ENCODE measurements around the gene DENND5B. TPM values are rescaled to one million over a fixed set of nuclear protein-coding genes. Genes with fewer than 3 reads are reported as not detected.

Gene DENND5B
- total and polyA plus RNA-seq, 10 of the 15 experiments (the other 5 are each of a cell fraction or from before 2014, with no cell fraction given), result 0.39 to 32.5 (median 20.6) TPM

- intact Hi-C loops (cut with micrococcal nuclease; ENCODE audit: unreplicated experiment), result no loop called here
- POLR2A ChIA-PET, result no interaction called here
Observed at GRCh38 chr12:31491241-31491794, 99.6 kb downstream of the DENND5B start.

More at GRCh38 chr12:31491241-31491794, 99.6 kb downstream of the DENND5B start:
- over 99% methylated on average over 5 of the region's 5 CpGs for WGBS (ENCODE audit: insufficient coverage, insufficient replicate concordance, low lambda C conversion rate, missing lambda C conversion rate)
- Histone ChIP-seq H3K79me2 (ENCODE audit: control insufficient read depth, insufficient read depth, low read length) (no peaks in the 10 kb centered on the region; the same call in none of the 2 replicates), H3K27ac (ENCODE audit: control insufficient read depth, insufficient read depth) (no peak overlapping the region), H3K27me3 (replicated peaks in 1 of 2; ENCODE audit: control insufficient read depth in 2 of 2, insufficient read depth in 2 of 2, low read length in 1 of 2) (no peaks in the 10 kb centered on the region), H3K4me3 (no peak overlapping the region), H3K36me3 (ENCODE audit: control insufficient read depth in 2 of 2, insufficient read depth in 2 of 2, low read length in 1 of 2) (peaks cover 0 to 2% of the 10 kb centered on the region in 2 experiments; a peak in 1 of 4 replicates), H3K9me3 (replicated peaks; ENCODE audit: control insufficient read depth, insufficient read depth, low read length) (no peaks in the 10 kb centered on the region), H3K4me2 (ENCODE audit: control insufficient read depth, insufficient read depth) (no peak overlapping the region), H3K4me1 (ENCODE audit: control insufficient read depth, insufficient read depth, low read length) (no peaks in the 10 kb centered on the region), H3K9ac (ENCODE audit: control insufficient read depth, insufficient read depth, low read length) (no peak overlapping the region), H2AFZ (ENCODE audit: control insufficient read depth, low read depth, low read length) (no peak overlapping the region), H4K20me1 (ENCODE audit: control insufficient read depth, insufficient read depth) (no peaks in the 10 kb centered on the region)
- BruUV-seq (replicated peaks), result no TSS peak
- ChIA-PET SMC1A (ENCODE audit: uncharacterized antibody, unreplicated experiment) (interaction anchor here (1.1 kb wide), 1 partner anchor 27 kb away, joined by 3 read pairs; no protein-coding TSS in a partner anchor), CTCF (no interaction called here), RAD21 (ENCODE audit: unreplicated experiment) (no interaction called here)
- FAIRE-seq (no peak), ATAC-seq (no peak), DNase-seq (ENCODE audit: low read depth, low spot score) (no peak)
- in situ Hi-C loops (cut with MboI), result no loop called here
- TF ChIP-seq FOXM1 (IDR thresholded peaks at IDR 0.05; ENCODE audit: low read depth, low read length) (no peak), TCF7 (IDR thresholded peaks at IDR 0.05; ENCODE audit: borderline replicate concordance) (no peak), CBX5 (IDR thresholded peaks at IDR 0.05; ENCODE audit: low read depth) (no peak), ZNF592 (IDR thresholded peaks at IDR 0.05) (no peak), BHLHE40 (IDR thresholded peaks at IDR 0.05; ENCODE audit: borderline replicate concordance in 1 of 2, low read depth in 2 of 2, low read length in 1 of 2) (no peak), EED (IDR thresholded peaks at IDR 0.05; ENCODE audit: low read depth) (no peak), POLR2A (IDR thresholded peaks at IDR 0.05; ENCODE audit: low read depth, low read length) (no peak), RELB (IDR thresholded peaks at IDR 0.05; ENCODE audit: low read depth) (no peak), TCF3 (IDR thresholded peaks at IDR 0.05; ENCODE audit: borderline replicate concordance, insufficient read depth, low read depth, low read length) (no peak), SREBF2 (IDR thresholded peaks at IDR 0.05; ENCODE audit: low read length) (no peak)

Data from GM12878 (cell line).